Measurements from ENCODE around the gene TIMMDC1. TPM values are rescaled to one million over a fixed set of nuclear protein-coding genes. Genes with fewer than 3 reads are reported as not detected.
"Not testable (repeated sequence)": the region's sequence is repeated elsewhere in the genome, so short reads cannot be mapped to it uniquely, and the experiment has no call there.

TIMMDC1 gene
- total RNA-seq, 4 donors from 2014 or later: 23.7 to 55.5 (median 42.1) TPM

GRCh38 chr3:119559441-119559963 lies 61.2 kb downstream of the TIMMDC1 start, which contains the start of gene CD80:
Gene CD80, minus strand, starts transcription at chr3:119559614. Its CDS starts 1,886 bp downstream, at chr3:119557728.
- TF ChIP-seq, protein P1, sequence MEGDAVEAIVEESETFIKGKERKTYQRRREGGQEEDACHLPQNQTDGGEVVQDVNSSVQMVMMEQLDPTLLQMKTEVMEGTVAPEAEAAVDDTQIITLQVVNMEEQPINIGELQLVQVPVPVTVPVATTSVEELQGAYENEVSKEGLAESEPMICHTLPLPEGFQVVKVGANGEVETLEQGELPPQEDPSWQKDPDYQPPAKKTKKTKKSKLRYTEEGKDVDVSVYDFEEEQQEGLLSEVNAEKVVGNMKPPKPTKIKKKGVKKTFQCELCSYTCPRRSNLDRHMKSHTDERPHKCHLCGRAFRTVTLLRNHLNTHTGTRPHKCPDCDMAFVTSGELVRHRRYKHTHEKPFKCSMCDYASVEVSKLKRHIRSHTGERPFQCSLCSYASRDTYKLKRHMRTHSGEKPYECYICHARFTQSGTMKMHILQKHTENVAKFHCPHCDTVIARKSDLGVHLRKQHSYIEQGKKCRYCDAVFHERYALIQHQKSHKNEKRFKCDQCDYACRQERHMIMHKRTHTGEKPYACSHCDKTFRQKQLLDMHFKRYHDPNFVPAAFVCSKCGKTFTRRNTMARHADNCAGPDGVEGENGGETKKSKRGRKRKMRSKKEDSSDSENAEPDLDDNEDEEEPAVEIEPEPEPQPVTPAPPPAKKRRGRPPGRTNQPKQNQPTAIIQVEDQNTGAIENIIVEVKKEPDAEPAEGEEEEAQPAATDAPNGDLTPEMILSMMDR (IDR thresholded peaks at IDR 0.05): no peak

GRCh38 chr3:119560160-119560559 lies 61.8 kb downstream of the TIMMDC1 start:
- ATAC-seq (ENCODE audit: low FRiP score): no peak
- DNase-seq (ENCODE audit: low spot score): no peak

More at GRCh38 chr3:119559441-119559963, 61.2 kb downstream of the TIMMDC1 start, which contains the start of gene CD80:
- ATAC-seq (ENCODE audit: low FRiP score) (peak; percentile 31), DNase-seq (ENCODE audit: low spot score) (no peak)

GRCh38 chr3:119562307-119562961 lies 64.1 kb downstream of the TIMMDC1 start:
- ATAC-seq (ENCODE audit: low FRiP score): peak; percentile 51
- TF ChIP-seq, protein P1 (IDR thresholded peaks at IDR 0.05): no peak
- DNase-seq (ENCODE audit: low spot score): no peak

More at GRCh38 chr3:119560160-119560559, 61.8 kb downstream of the TIMMDC1 start:
- TF ChIP-seq, protein P1 (IDR thresholded peaks at IDR 0.05): no peak

- not testable (repeated sequence) for ATAC-seq (ENCODE audit: low FRiP score); DNase-seq (ENCODE audit: low spot score)
Observed at GRCh38 chr3:119563334-119563733, 65.0 kb downstream of the TIMMDC1 start.

DNA sequence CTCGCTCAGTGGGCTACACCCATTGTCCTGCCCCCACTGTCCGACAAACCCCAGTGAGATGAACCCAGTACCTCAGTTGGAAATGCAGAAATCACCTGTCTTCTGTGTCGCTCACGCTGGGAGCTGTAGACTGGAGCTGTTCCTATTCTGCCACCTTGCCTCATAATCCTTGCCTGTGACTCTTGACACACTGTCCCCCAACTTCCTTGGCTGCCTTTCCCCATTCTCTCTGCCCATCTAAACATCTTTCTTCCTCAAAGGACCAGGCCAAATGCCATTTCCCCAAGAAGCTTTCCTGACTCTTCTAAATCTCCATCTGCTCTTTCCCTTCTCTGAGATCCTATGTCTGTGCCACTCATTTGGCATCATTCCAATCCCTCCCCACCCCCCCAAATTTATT lies 70.8 kb downstream of the TIMMDC1 start:
- TF ChIP-seq, protein P1 (IDR thresholded peaks at IDR 0.05): no peak
- DNase-seq (ENCODE audit: low spot score) (no peak), ATAC-seq (ENCODE audit: low FRiP score) (no peak)

- ATAC-seq (ENCODE audit: low FRiP score): no peak
- TF ChIP-seq, protein P1 (IDR thresholded peaks at IDR 0.05): no peak
- no peak for DNase-seq (ENCODE audit: low spot score)
Observed at GRCh38 chr3:119570229-119570628, 71.9 kb downstream of the TIMMDC1 start.

- TF ChIP-seq, protein P1 (IDR thresholded peaks at IDR 0.05): no peak
- no peak for ATAC-seq (ENCODE audit: low FRiP score)
- DNase-seq (ENCODE audit: low spot score): no peak
Observed at GRCh38 chr3:119571230-119571629, 72.9 kb downstream of the TIMMDC1 start.
